GM21717 (cell line): ENCODE data around the gene SNAPIN.
A peak's percentile ranks its signal among the peaks of the same experiment; 100 is the strongest.

Source experiments
- ATAC-seq: cut with Tn5 transposase; IDR thresholded peaks from one replicate; pipeline ENCODE4 v1.9.1; 2021; ENCODE audit warnings: mild to moderate bottlenecking, moderate library complexity; ENCODE audit not compliant: unreplicated experiment

SNAPIN gene, protein sequence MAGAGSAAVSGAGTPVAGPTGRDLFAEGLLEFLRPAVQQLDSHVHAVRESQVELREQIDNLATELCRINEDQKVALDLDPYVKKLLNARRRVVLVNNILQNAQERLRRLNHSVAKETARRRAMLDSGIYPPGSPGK

DNA sequence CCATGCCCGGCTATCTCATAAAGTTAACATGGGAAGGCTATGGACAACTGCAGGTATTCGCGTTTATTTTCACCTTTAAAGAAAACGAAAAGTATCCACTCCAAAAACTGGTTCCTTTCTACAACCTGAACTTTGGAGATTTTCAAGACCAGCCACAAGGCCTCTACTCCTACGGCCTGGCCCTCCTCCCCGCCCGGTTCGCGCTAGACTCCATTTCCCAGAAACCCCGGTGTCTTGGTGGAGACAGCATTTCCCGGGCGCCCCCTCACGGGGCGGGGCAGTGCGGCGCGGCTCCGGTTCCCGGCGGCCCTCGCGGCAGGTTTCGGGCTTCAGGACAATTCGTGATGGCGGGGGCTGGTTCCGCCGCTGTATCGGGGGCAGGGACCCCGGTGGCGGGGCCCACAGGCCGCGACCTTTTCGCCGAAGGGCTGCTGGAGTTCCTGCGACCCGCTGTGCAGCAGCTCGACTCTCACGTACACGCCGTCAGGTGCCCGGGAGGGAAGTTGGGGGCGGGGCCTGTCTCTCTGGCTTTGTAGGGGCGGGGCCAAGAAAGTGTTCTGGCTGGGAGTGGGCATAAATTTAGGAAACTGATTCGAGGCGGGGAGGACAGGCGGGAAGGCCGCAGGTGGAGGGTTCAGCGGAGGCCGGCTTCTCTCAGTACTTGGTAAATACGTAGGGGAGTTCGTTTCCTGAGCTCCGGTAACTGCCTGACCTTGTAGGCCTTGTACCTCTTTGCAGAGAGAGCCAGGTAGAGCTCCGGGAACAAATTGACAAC is at the start of gene SNAPIN:
TSS of gene SNAPIN (plus strand) at position 304 of the 775 bp plus-strand sequence. CDS start at position 345, 41 bp downstream.
- ATAC-seq, result peak; percentile 88

DNA sequence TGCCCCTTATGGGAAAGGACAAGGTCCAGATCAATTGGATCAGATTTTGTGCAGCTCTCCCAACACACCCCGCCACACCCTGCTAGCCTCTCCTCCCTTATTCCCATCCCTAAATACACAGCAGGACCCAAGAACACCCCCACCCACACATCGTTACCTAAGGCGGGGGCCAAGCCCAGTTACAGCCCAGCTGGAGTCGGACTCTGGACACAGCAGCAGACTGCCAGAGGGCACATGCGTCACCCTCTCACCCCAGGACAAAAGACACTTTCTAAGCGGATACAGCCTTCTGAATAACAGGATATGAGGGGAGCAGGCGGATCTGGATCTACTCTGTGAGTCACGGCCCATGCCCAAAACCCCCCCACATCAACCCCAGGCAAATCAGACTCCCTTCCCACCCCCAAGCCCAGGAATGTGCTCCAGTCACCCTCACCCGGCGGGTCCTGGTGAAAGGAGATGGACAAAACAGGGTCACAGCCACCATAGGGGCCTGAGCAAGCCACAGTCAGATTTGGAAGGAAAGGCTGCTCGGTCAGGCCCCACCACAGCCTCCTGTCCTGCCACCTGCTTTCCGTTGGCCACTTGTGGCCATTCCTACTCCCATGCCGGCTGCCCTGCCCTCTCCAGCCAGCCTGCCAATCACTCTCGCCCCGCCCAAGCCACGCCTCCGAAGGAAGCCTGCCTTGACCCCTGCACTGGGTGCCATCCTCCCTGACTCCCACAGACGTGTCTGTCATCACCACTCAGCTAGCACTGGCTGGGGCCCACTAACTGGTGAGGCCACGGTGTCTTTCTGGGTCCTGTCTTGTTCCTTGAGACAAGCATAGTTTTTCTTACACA is 49.5 kb upstream of the SNAPIN start:
- no peak for ATAC-seq

DNA sequence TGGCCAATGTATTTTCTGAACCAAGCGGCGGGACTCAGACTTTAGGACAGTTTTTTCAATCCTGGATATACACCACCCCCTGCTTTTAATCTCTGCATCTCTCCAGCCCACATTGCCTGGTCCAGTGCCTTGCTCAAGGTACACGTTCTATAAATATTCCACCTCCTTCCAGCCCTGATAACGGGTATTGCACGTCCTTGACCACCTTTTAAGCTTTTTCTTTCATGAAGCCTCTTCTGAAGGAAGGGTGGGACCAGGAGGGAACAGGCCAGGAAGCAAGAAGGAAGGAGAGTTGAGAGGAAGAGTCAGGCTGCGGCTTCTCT is 49.0 kb upstream of the SNAPIN start:
- ATAC-seq, result no peak

DNA sequence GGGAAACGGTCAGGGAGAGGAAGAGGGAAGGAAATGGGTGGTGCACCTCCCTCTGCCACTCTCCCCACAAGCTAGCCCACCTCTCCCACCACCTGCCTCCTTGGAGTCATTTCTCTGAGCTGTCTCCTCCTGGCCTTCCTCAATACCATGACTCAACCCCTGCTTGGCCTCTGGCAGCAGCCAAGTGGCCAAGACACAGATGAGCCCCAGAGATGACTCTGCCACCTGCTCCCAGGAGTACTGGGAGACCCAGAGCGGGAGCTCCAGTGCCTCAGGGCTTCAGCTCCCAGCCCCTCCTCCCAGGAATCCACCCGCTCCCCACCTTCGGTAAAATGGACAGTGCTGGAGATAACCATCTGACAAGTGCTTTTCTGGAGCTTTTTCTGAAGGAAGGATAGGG is 48.2 kb upstream of the SNAPIN start:
- ATAC-seq, result no peak

DNA sequence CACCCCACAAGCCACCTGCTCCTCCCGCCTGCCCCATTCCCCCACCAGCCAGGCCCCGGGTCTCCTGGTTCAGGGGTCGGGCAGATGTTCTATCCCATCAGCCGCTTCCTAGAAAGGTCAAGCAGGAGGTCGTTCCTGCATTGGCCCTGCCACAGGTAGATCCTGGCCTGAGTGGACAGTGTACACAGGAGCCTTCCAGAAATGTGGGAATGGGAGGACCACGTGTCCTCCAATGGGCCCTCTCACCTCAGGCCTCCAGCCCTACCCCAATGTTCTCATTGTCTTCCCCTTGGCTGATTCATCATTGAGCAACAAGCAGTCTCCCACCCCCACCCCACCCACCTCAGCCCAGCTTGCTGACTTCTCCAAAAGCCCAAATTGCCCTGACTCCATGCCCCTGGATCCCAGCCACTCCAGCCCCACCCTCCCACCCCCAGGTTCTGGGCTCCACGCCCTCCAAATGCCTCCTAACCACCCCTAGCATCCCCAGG is 47.6 kb upstream of the SNAPIN start:
- ATAC-seq, result no peak

DNA sequence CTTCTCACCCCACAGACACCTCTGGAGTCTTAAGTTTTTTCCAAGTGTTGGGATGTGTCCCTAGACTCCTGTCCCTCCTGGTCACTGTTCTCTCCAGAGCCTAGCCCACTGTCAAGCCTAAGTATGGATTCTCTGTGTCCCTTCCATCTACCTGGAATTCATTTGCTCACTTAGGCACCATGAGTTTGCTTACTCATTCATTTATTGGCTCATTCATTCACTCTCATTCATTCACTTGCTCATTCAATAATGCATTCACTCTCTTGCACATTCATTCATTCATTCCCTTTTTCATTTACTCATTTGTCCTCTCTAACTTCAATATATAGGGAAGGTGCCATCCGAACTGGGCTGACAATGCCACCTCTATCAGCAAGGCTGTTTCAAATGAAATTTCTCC is 47.1 kb upstream of the SNAPIN start:
- no peak for ATAC-seq

DNA sequence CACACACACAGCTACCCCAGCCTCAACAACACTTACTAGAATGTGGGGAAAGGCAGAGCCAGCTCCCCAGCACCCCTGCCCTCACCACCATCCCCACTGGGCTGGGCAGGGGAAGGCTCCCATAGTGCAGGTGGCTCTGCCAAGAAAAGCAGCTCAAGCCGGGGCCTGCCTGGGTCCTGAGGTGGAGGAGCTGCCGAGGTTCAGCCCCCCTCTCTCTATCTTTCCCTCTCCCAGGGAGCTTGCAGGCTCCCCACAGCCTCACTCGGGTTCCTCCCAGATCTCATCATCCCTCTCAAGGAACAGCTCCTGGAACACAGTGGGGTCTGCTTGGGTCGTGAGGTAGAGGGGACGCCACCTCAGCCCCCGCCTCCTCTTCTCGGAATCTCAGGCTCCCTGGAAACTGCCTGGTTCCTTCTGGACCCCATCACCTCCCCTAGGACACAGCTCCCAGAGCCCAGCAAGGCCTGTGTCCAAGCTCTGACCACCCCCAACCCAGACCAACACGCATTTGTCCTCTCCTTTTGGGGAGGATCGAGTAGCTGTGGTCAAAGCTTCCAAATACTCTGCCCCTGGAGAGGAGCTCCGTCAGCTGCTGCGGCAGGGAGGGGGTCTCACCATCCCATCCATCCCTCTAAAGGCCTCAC is 46.3 kb upstream of the SNAPIN start:
- no peak for ATAC-seq

DNA sequence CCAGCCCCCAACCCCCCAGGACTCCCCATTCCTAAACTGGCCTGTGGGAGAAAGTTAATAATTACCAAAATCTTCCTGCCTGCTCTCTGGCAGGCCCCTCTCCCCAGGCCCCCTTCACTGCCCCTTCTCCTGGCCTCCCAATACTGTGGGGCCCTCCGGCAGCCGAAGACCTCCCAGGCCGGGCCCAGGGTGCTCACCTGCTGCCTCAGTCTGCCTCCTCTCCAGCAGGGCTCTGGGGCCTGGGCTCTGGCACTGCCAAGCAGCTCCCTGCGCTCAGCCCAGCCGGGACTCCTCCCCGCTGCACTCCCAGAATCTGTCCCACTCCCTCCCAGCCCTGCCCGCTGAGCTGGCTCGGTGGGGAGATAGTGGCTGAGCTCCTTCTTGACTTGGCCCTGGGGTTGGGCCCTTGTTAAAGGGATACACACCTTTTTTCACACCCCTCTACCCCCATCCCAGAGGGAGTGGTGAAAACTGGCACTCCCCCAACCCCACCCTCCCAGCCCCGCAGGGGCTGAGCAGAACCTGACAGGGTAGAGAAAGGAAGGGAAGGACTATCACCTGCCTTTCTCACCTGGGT is 45.7 kb upstream of the SNAPIN start, which contains the start of gene S100A16:
TSS of gene S100A16 (minus strand) at position 383 of the 577 bp plus-strand sequence. CDS start 4,986 bp downstream, outside the sequence.
- no peak for ATAC-seq

DNA sequence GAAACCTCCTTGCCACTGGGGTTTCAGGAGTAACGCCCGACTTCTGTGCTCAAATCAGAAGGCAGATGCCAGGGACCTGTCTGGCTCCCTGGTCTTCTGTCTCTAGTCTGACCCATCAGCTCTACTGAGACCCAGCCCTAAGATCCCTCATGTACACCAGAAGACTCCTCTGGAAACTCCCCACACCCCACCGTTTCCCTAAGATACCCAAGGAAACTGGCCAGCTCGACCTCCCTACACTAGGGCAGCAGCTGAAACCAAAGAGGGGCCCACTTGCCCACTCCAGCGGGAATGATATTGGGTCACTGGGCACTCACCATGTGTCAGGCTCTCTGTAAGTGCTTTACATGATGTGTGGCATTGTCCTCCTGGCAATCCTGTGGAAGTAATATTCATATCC is 45.1 kb upstream of the SNAPIN start:
- no peak for ATAC-seq

DNA sequence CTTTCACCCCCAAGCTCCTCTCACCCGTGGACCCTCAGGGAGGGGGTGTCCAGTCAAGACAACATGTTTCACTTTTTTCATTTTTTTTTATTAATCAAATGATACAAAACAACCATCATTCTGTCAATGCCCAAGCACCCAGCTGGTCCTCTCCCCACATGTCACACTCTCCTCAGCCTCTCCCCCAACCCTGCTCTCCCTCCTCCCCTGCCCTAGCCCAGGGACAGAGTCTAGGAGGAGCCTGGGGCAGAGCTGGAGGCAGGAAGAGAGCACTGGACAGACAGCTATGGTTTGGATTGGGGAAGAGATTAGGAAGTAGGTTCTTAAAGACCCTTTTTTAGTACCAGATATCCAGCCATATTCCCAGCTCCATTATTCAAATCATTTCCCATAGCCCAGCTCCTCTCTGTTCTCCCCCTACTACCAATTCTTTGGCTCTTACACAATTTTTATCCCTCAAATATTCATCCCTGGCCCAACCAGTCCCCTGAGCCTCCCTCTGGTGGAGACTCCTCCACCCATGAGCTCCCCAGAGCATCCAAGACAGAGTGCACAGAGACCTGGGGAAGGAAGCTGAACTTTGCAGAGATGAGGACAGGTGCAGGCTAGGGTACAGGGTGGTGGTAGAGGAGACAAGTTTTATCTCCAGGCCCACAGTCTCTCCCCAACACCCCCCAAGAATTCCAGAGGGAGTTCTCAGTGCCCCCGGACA is 44.2 kb upstream of the SNAPIN start:
- ATAC-seq, result no peak

DNA sequence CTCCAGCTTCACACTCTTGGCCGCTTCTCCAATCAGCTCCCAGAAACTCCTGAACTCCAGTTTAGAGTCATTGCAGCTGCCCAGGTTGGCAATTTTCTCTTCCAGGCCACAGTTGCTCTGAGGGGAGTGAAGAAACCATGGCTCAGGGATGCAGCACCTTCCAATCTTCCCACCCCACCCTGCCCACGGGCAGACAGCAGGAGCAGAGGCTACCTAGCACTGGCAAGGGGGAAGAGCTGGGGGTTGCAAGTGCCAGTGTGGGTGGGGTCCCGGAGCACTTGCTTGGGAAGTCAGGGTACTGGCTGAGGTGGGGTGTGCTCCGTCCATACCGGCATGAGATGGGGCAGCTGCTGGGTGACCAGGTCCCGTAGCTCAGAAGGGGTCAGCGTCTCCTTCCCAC is 43.6 kb upstream of the SNAPIN start:
- ATAC-seq, result no peak

DNA sequence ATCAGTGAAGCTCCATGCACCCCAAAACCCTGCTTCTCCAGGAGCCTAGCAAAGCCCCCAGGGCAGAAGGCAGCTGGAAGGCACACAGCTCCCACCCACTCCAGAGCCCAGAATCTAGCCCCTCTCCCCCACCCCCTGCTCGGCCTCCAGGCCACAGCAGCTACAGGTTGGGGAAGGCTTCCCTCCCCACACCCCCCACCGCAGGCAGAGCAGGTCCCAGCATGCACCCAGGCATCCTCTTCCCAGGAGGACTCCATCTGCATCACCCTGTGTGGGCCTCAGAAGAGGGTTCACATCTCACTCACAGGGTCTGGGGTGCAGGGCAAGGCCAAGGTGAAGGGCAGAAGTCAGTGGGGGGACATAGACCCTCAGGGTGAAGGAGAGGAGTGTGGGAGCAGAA is 43.1 kb upstream of the SNAPIN start:
- ATAC-seq, result no peak

DNA sequence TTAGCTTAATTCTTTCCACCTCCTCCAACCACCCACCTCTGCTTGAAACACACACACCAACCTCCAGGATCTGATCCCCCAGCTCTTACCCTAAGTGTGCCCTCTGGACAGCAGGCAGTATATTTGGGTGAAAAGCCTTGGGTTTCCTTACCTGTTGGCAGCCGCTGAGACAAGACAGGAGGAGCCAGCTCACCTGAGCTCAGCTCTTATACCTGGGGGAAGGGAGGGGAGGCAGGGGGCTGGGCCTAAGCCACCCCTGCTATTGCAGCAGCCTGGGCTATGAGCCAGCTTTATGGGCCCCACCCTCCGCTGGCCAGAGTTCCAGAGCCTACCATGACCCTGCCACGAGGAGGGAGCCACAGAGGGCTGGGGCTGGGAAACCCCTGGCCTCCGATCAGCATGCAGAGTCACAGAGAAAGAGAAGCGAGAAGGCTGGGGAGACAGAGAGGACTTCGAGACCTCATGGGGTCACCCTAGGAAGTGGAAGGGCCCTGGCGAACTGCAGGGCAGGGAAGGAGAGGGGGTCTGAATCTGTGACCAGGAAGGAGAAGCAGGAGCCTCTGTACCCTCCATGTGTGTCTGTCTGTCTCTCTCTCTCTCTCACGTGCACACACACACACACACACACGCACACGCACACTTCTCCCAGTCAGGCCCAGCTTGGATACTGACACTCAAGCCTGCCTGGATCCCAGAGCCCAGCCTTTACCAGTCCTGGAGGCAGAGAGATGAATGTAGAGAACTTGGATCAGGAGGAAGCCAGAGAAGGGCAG is 42.2 kb upstream of the SNAPIN start, which contains the start of gene S100A14:
TSS of gene S100A14 (minus strand) at position 182 of the 773 bp plus-strand sequence. CDS start 467 bp downstream, outside the sequence.
- ATAC-seq, result no peak

DNA sequence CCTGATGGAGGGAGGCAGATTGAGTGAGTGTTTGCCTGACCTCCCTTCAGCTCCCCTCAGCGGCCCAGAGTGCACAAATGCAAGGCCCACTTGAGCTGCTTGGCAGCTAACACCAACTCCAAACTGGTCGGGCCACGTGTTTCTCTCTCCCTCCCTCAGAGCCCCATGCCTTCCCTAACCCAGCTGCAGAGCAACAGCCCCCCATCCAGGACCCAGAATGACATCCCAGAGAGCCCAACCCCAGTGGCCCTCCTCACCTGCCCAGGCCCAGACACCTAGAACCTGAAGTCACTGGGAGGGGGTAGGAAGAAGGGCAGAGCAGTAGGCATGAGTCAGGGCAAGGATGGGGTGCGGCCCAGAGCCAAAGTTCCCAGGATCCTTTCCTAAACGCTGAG is 41.6 kb upstream of the SNAPIN start:
- ATAC-seq, result no peak

DNA sequence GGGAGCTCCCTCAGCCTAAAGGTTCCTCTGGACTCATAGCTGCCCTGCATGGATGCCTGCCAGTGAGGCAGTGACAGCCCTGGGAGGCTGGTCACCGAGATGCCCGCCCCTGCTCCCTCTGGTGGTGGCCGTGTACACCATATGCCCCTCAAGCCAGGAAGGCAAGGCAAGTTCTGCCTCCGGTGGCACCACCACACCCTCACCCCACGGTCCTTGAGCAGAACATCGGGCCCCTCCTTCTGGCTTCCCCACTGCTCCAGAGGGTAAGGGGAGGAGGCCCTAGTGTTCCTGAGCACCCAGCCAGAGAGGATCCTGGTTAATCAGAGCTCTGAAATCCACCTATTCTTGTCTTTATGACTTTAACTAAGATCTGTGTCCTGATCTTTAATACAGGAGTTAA is 40.8 kb upstream of the SNAPIN start:
- peak; percentile 54 for ATAC-seq

DNA sequence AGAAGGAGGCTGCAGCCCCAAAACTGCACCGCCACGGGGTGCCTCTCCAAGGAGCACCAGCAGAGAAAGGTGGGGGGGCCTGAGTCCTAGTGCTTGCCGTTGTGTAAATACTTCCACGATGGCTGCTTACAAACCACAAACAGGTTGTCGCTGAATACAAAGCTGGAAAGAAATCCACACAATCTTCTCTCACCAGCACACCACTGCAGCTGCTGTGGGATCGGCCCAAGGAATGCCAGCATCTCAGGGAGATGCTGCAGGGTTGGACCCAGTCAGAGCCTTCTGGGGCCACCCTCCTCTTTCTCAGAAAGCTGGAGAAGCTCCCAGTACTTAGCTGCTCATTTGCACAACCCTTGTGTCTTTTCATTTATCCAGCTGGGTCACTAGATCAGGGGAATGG is 39.3 kb upstream of the SNAPIN start:
- no peak for ATAC-seq

DNA sequence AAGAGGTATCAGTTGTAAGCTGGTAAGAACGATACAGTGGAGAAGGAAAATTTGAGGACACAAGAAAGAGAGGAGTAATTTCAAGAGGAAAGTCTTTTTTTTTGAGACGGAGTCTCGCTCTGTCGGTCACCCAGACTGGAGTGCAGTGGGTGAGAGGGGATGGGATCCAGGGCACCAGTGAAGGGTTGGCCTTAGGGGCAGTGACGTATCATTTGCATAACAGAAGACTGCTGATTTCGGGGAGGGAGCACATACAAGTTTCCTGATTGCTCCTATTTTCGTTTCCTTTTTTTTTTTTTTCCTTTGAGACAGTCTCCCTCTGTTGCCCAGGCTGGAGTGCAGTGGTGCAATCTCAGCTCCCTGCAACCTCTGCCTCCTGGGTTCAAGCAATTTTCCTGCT is 35.4 kb upstream of the SNAPIN start:
- no peak for ATAC-seq

DNA sequence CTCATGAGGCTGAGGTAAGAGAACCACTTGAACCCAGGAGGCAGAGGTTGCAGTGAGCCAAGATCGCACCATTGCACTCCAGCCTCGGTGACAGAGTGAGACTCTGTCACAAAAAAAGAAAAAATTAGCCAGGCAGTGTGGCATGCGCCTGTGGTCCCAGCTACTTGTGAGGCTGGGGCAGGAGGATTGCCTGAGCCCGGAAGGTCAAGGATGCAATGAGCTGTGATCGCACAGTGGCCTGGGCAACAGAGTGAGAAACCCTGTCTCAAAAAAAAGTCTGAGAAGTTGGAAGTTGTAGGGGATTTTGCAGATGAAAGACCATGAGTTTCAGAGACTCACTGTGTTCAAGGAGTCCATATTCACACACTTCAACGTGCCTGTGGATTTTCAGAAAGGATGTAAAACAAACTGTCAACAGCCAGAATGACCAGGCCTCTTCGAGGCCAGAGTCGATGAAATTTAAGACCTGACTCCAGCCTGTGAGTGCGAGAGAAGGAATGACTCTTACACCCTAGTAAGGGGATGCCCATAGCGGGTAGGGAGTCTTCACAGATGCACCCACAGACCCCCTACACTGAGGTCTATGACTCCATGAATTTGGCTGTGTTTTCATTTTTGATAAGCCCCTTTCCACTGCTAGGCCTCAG is 33.4 kb upstream of the SNAPIN start:
- ATAC-seq, result no peak

DNA sequence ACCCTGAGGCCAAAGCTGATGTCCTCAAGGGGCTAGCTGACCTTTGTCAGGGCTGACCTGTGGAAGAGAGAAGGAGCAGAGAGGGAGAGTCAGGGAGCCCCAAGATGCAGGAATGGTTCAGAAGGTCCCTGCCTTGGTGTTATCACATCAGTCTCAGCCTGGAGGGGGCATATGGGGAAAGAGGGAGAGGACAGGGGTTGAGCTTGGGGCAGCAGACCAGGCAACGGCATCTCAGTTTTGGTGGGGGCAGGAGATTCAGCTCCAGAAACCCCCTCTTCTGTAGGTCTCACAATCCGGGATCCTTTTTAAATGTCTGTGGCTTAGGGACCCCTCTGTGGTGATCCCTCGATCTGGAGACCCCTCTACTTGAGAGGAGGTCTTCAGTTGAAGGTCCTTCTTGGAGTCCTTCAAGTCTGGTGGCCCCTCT is 32.0 kb upstream of the SNAPIN start:
- ATAC-seq, result no peak
